Activated naive CD8-positive, alpha-beta T cell (primary cell): ENCODE results near the gene ATP10A.

Source experiments
- H3K27ac Mint-ChIP-seq: one replicate; pipeline ENCODE4 v1.8.0; 2021; ENCODE audit warnings: mixed read lengths
- H3K27me3 Mint-ChIP-seq: one replicate; pipeline ENCODE4 v1.8.0; 2021; ENCODE audit warnings: mixed read lengths
- H3K36me3 Mint-ChIP-seq: one replicate; pipeline ENCODE4 v1.8.0; 2021; ENCODE audit warnings: mixed read lengths
- H3K4me1 Mint-ChIP-seq: one replicate; pipeline ENCODE4 v1.8.0; 2021; ENCODE audit warnings: low read depth, mixed read lengths
- H3K4me3 Mint-ChIP-seq: one replicate; pipeline ENCODE4 v1.8.0; 2021; ENCODE audit warnings: mild to moderate bottlenecking, mixed read lengths
- H3K9me3 Mint-ChIP-seq: one replicate; pipeline ENCODE4 v1.8.0; 2021; ENCODE audit warnings: low read depth, mixed read lengths

Gene ATP10A

GRCh38 chr15:25717127-25717456, 146.0 kb downstream of the ATP10A start:
- H3K27me3 Mint-ChIP-seq: no peaks in the 10 kb centered on the region
- no peak overlapping the region for H3K4me3 Mint-ChIP-seq
- no peaks in the 10 kb centered on the region for H3K36me3 Mint-ChIP-seq
- H3K9me3 Mint-ChIP-seq: no peaks in the 10 kb centered on the region
- H3K4me1 Mint-ChIP-seq: no peaks in the 10 kb centered on the region
- H3K27ac Mint-ChIP-seq: no peak overlapping the region

GRCh38 chr15:25716414-25717126, 146.6 kb downstream of the ATP10A start:
- Mint-ChIP-seq H3K27ac (no peak overlapping the region), H3K36me3 (no peaks in the 10 kb centered on the region), H3K4me1 (no peaks in the 10 kb centered on the region), H3K4me3 (no peak overlapping the region), H3K27me3 (no peaks in the 10 kb centered on the region), H3K9me3 (no peaks in the 10 kb centered on the region)

GRCh38 chr15:25715536-25716413, 147.4 kb downstream of the ATP10A start:
- no peaks in the 10 kb centered on the region for H3K9me3 Mint-ChIP-seq
- no peak overlapping the region for H3K4me3 Mint-ChIP-seq
- peak overlapping the region; percentile 41 for H3K27ac Mint-ChIP-seq
- no peaks in the 10 kb centered on the region for H3K4me1 Mint-ChIP-seq
- H3K36me3 Mint-ChIP-seq: no peaks in the 10 kb centered on the region
- H3K27me3 Mint-ChIP-seq: no peaks in the 10 kb centered on the region

- Mint-ChIP-seq H3K4me3 (no peak overlapping the region), H3K27me3 (no peaks in the 10 kb centered on the region), H3K27ac (no peak overlapping the region), H3K9me3 (no peaks in the 10 kb centered on the region), H3K4me1 (no peaks in the 10 kb centered on the region), H3K36me3 (no peaks in the 10 kb centered on the region)
Observed at GRCh38 chr15:25714538-25714840, 148.6 kb downstream of the ATP10A start.

- H3K27ac Mint-ChIP-seq: no peak overlapping the region
- H3K36me3 Mint-ChIP-seq: no peaks in the 10 kb centered on the region
- H3K9me3 Mint-ChIP-seq: no peaks in the 10 kb centered on the region
- H3K27me3 Mint-ChIP-seq: no peaks in the 10 kb centered on the region
- H3K4me3 Mint-ChIP-seq: no peak overlapping the region
- no peaks in the 10 kb centered on the region for H3K4me1 Mint-ChIP-seq
Observed at GRCh38 chr15:25713736-25714537, 149.2 kb downstream of the ATP10A start.

- H3K27ac Mint-ChIP-seq: no peak overlapping the region
- no peaks in the 10 kb centered on the region for H3K36me3 Mint-ChIP-seq
- H3K27me3 Mint-ChIP-seq: no peaks in the 10 kb centered on the region
- H3K4me3 Mint-ChIP-seq: no peak overlapping the region
- H3K9me3 Mint-ChIP-seq: no peaks in the 10 kb centered on the region
- no peaks in the 10 kb centered on the region for H3K4me1 Mint-ChIP-seq
Observed at GRCh38 chr15:25712961-25713355, 150.2 kb downstream of the ATP10A start.

GRCh38 chr15:25712192-25712960, 150.8 kb downstream of the ATP10A start:
- Mint-ChIP-seq H3K9me3 (no peaks in the 10 kb centered on the region), H3K27ac (no peak overlapping the region), H3K4me1 (no peaks in the 10 kb centered on the region), H3K4me3 (no peak overlapping the region), H3K27me3 (no peaks in the 10 kb centered on the region), H3K36me3 (no peaks in the 10 kb centered on the region)

- no peak overlapping the region for H3K4me3 Mint-ChIP-seq
- H3K27me3 Mint-ChIP-seq: no peaks in the 10 kb centered on the region
Observed at GRCh38 chr15:25711691-25712090, 151.4 kb downstream of the ATP10A start.

GRCh38 chr15:25711164-25711563, 152.0 kb downstream of the ATP10A start:
- Mint-ChIP-seq H3K27me3 (no peaks in the 10 kb centered on the region), H3K36me3 (no peaks in the 10 kb centered on the region), H3K9me3 (no peaks in the 10 kb centered on the region), H3K4me3 (no peak overlapping the region), H3K27ac (no peak overlapping the region), H3K4me1 (no peaks in the 10 kb centered on the region)

More at GRCh38 chr15:25711691-25712090, 151.4 kb downstream of the ATP10A start:
- Mint-ChIP-seq H3K27ac (no peak overlapping the region), H3K9me3 (no peaks in the 10 kb centered on the region), H3K4me1 (no peaks in the 10 kb centered on the region), H3K36me3 (no peaks in the 10 kb centered on the region)

GRCh38 chr15:25710184-25710583, 152.9 kb downstream of the ATP10A start:
- Mint-ChIP-seq H3K9me3 (no peaks in the 10 kb centered on the region), H3K27me3 (no peaks in the 10 kb centered on the region), H3K27ac (no peak overlapping the region), H3K36me3 (no peaks in the 10 kb centered on the region), H3K4me3 (no peak overlapping the region), H3K4me1 (no peaks in the 10 kb centered on the region)

- Mint-ChIP-seq H3K27me3 (no peaks in the 10 kb centered on the region), H3K36me3 (no peaks in the 10 kb centered on the region), H3K9me3 (no peaks in the 10 kb centered on the region), H3K4me3 (no peak overlapping the region), H3K27ac (no peak overlapping the region), H3K4me1 (no peaks in the 10 kb centered on the region)
Observed at GRCh38 chr15:25709437-25710159, 153.5 kb downstream of the ATP10A start.

GRCh38 chr15:25708391-25708790, 154.7 kb downstream of the ATP10A start:
- Mint-ChIP-seq H3K27me3 (no peaks in the 10 kb centered on the region), H3K36me3 (no peaks in the 10 kb centered on the region), H3K4me3 (no peak overlapping the region), H3K9me3 (no peaks in the 10 kb centered on the region), H3K4me1 (no peaks in the 10 kb centered on the region), H3K27ac (no peak overlapping the region)

GRCh38 chr15:25707656-25708365, 155.3 kb downstream of the ATP10A start:
- no peaks in the 10 kb centered on the region for H3K36me3 Mint-ChIP-seq
- no peak overlapping the region for H3K4me3 Mint-ChIP-seq

More at GRCh38 chr15:25707656-25708365, 155.3 kb downstream of the ATP10A start:
- H3K4me1 Mint-ChIP-seq: no peaks in the 10 kb centered on the region
- no peak overlapping the region for H3K27ac Mint-ChIP-seq
- H3K27me3 Mint-ChIP-seq: no peaks in the 10 kb centered on the region
- no peaks in the 10 kb centered on the region for H3K9me3 Mint-ChIP-seq
